ENCODE data around the gene MSANTD4. TPM values are rescaled to one million over a fixed set of nuclear protein-coding genes. Genes with fewer than 3 reads are reported as not detected.
"Not testable (repeated sequence)": the region's sequence is repeated elsewhere in the genome, so short reads cannot be mapped to it uniquely, and the experiment has no call there.

The MSANTD4 gene
- 10 to 100 TPM; 33.2 to 57.7 (median 50.5) TPM for total RNA-seq

- H3K4me1 ChIP-seq (replicated peaks in 1 of 2), result peaks cover 8 to 40% of the 10 kb centered on the region in 2 donors
- WGBS, 10 experiments, result 0 to 25% (median 7%) methylated on average over 1 to 11 of the region's 48 CpGs
- peak within 1 kb of the TSS; percentile 66 to 77 for H3K27ac ChIP-seq
- H3K4me3 ChIP-seq, result peak within 1 kb of the TSS; percentile 73 to 98 (median 86)
- in situ Hi-C loops (cut with MboI; ENCODE audit: low pct_unique_long_range_greater_than_20kb in 2 of 9, low sequenced_read_pairs in 9 of 9, unreplicated experiment in 9 of 9), result no loop called here
- peak; percentile 93 to 98 (median 97) for ATAC-seq (replicated peaks in 6 of 8)
Measured at GRCh38 chr11:106021967-106022794, at the start of gene MSANTD4. TSS of gene MSANTD4 (minus strand) at chr11:106022240. CDS start at chr11:106010917, 11,323 bp downstream.

- peaks cover 0 to 3% of the 10 kb centered on the region in 2 donors for H3K4me1 ChIP-seq (replicated peaks in 1 of 2)
- in situ Hi-C loops (cut with MboI; ENCODE audit: low pct_unique_long_range_greater_than_20kb in 2 of 9, low sequenced_read_pairs in 9 of 9, unreplicated experiment in 9 of 9), result no loop called here
- H3K4me3 ChIP-seq, result no peak overlapping the region
- WGBS, 10 experiments, result 58 to 88% (median 78%) methylated on average over 1 to 3 of the region's 3 CpGs; no CpG with 5 or more reads in 1 of the 10 experiments
- no peak overlapping the region for H3K27ac ChIP-seq
- ATAC-seq (replicated peaks in 6 of 8), result no peak
Measured at GRCh38 chr11:106070606-106071005, 48.6 kb upstream of the MSANTD4 start.

- no peak for ATAC-seq (replicated peaks in 6 of 8)
- in situ Hi-C loops (cut with MboI; ENCODE audit: low pct_unique_long_range_greater_than_20kb in 2 of 9, low sequenced_read_pairs in 9 of 9, unreplicated experiment in 9 of 9), result no loop called here
- H3K27ac ChIP-seq, result no peak overlapping the region
- no peak overlapping the region for H3K4me3 ChIP-seq
- no peaks in the 10 kb centered on the region for H3K4me1 ChIP-seq (replicated peaks in 1 of 2)
Measured at GRCh38 chr11:106063009-106063408, 41.0 kb upstream of the MSANTD4 start.

- H3K27ac ChIP-seq, result no peak overlapping the region
- ATAC-seq (replicated peaks in 6 of 8), result peak in 2 of 8 experiments; percentile 39 to 46
- H3K4me1 ChIP-seq (replicated peaks in 1 of 2), result no peaks in the 10 kb centered on the region
- 100% methylated on average over 1 of the region's 1 CpG; no CpG with 5 or more reads in 8 of the 10 experiments for WGBS, 10 experiments
- no peak overlapping the region for H3K4me3 ChIP-seq
- in situ Hi-C loops (cut with MboI; ENCODE audit: low pct_unique_long_range_greater_than_20kb in 2 of 9, low sequenced_read_pairs in 9 of 9, unreplicated experiment in 9 of 9), result no loop called here
Measured at GRCh38 chr11:106061954-106062949, 40.2 kb upstream of the MSANTD4 start.

- in situ Hi-C loops (cut with MboI; ENCODE audit: low pct_unique_long_range_greater_than_20kb in 2 of 9, low sequenced_read_pairs in 9 of 9, unreplicated experiment in 9 of 9), result no loop called here
- ATAC-seq (replicated peaks in 6 of 8), result peak in 3 of 8 experiments; percentile 57 to 63 (median 58)
- no peak overlapping the region for H3K4me3 ChIP-seq
- no peak overlapping the region for H3K27ac ChIP-seq
- H3K4me1 ChIP-seq (replicated peaks in 1 of 2), result no peaks in the 10 kb centered on the region
Measured at GRCh38 chr11:106061249-106061784, 39.3 kb upstream of the MSANTD4 start.

- Histone ChIP-seq H3K4me1 (replicated peaks in 1 of 2) (no peaks in the 10 kb centered on the region), H3K27ac (no peak overlapping the region), H3K4me3 (no peak overlapping the region)
- no peak for ATAC-seq (replicated peaks in 6 of 8)
- in situ Hi-C loops (cut with MboI; ENCODE audit: low pct_unique_long_range_greater_than_20kb in 2 of 9, low sequenced_read_pairs in 9 of 9, unreplicated experiment in 9 of 9), result no loop called here
- 67 to 100% (median 100%) methylated on average over 1 of the region's 1 CpG; no CpG with 5 or more reads in 1 of the 10 experiments for WGBS, 10 experiments
Measured at GRCh38 chr11:106059617-106060016, 37.6 kb upstream of the MSANTD4 start.

GRCh38 chr11:106058377-106058776, 36.3 kb upstream of the MSANTD4 start:
- 90 to 100% (median 97%) methylated on average over 1 to 12 of the region's 14 CpGs; no CpG with 5 or more reads in 2 of the 10 experiments for WGBS, 10 experiments
- H3K4me3 ChIP-seq; in situ Hi-C loops (cut with MboI; ENCODE audit: low pct_unique_long_range_greater_than_20kb in 2 of 9, low sequenced_read_pairs in 9 of 9, unreplicated experiment in 9 of 9); H3K4me1 ChIP-seq (replicated peaks in 1 of 2); H3K27ac ChIP-seq; ATAC-seq (replicated peaks in 6 of 8): not testable (repeated sequence)

GRCh38 chr11:106051103-106051502, 29.1 kb upstream of the MSANTD4 start:
- Histone ChIP-seq H3K4me3 (no peak overlapping the region), H3K27ac (no peak overlapping the region), H3K4me1 (replicated peaks in 1 of 2) (peaks cover 0 to 3% of the 10 kb centered on the region in 2 donors)
- 0 to 100% (median 89%) methylated on average over 1 to 2 of the region's 2 CpGs for WGBS, 10 experiments
- in situ Hi-C loops (cut with MboI; ENCODE audit: low pct_unique_long_range_greater_than_20kb in 2 of 9, low sequenced_read_pairs in 9 of 9, unreplicated experiment in 9 of 9), result no loop called here
- ATAC-seq (replicated peaks in 6 of 8), result no peak

- peak in 3 of 8 experiments; percentile 72 to 86 (median 76) for ATAC-seq (replicated peaks in 6 of 8)
- H3K4me1 ChIP-seq (replicated peaks in 1 of 2), result peaks cover 0 to 3% of the 10 kb centered on the region in 2 donors
- WGBS, 10 experiments, result 0 to 96% (median 80%) methylated on average over 3 to 5 of the region's 5 CpGs
- H3K27ac ChIP-seq, result no peak overlapping the region
- no peak overlapping the region for H3K4me3 ChIP-seq
- in situ Hi-C loops (cut with MboI; ENCODE audit: low pct_unique_long_range_greater_than_20kb in 2 of 9, low sequenced_read_pairs in 9 of 9, unreplicated experiment in 9 of 9), result no loop called here
Measured at GRCh38 chr11:106049727-106050476, 27.9 kb upstream of the MSANTD4 start.

- no peak overlapping the region for H3K4me3 ChIP-seq
- H3K27ac ChIP-seq, result no peak overlapping the region
- ATAC-seq (replicated peaks in 6 of 8), result no peak
- in situ Hi-C loops (cut with MboI; ENCODE audit: low pct_unique_long_range_greater_than_20kb in 2 of 9, low sequenced_read_pairs in 9 of 9, unreplicated experiment in 9 of 9), result no loop called here
- H3K4me1 ChIP-seq (replicated peaks in 1 of 2), result peaks cover 0 to 3% of the 10 kb centered on the region in 2 donors
Measured at GRCh38 chr11:106047631-106048030, 25.6 kb upstream of the MSANTD4 start.

- Histone ChIP-seq H3K27ac (no peak overlapping the region), H3K4me3 (no peak overlapping the region), H3K4me1 (replicated peaks in 1 of 2) (no peaks in the 10 kb centered on the region)
- in situ Hi-C loops (cut with MboI; ENCODE audit: low pct_unique_long_range_greater_than_20kb in 2 of 9, low sequenced_read_pairs in 9 of 9, unreplicated experiment in 9 of 9), result no loop called here
- ATAC-seq (replicated peaks in 6 of 8), result no peak
Measured at GRCh38 chr11:106043540-106043939, 21.5 kb upstream of the MSANTD4 start.

GRCh38 chr11:106032861-106033260, 10.8 kb upstream of the MSANTD4 start:
- in situ Hi-C loops (cut with MboI; ENCODE audit: low pct_unique_long_range_greater_than_20kb in 2 of 9, low sequenced_read_pairs in 9 of 9, unreplicated experiment in 9 of 9), result no loop called here
- Histone ChIP-seq H3K4me1 (replicated peaks in 1 of 2) (no peaks in the 10 kb centered on the region), H3K4me3 (no peak overlapping the region), H3K27ac (no peak overlapping the region)
- ATAC-seq (replicated peaks in 6 of 8), result no peak
- WGBS, 10 experiments, result 86 to 100% (median 94%) methylated on average over 2 of the region's 2 CpGs; no CpG with 5 or more reads in 2 of the 10 experiments
